ENCODE measurements around the gene SPATA4.
"Not testable (repeated sequence)": the region's sequence is repeated elsewhere in the genome, so short reads cannot be mapped to it uniquely, and the experiment has no call there.

The SPATA4 gene

GRCh38 chr4:176195184-176195978 lies at the start of gene SPATA4:
TSS of gene SPATA4 (minus strand) at chr4:176195585. CDS start at chr4:176195562, 23 bp downstream.
- peak; percentile 94 to 95 for DNase-seq

- no peak for DNase-seq
Observed at GRCh38 chr4:176242764-176243347, 47.5 kb upstream of the SPATA4 start.

- no peak for DNase-seq
Observed at GRCh38 chr4:176241703-176242102, 46.3 kb upstream of the SPATA4 start.

- DNase-seq = no peak
Observed at GRCh38 chr4:176238826-176239225, 43.4 kb upstream of the SPATA4 start.

- DNase-seq = no peak
Observed at GRCh38 chr4:176238157-176238610, 42.8 kb upstream of the SPATA4 start.

- no peak for DNase-seq
Observed at GRCh38 chr4:176236946-176237345, 41.6 kb upstream of the SPATA4 start.

GRCh38 chr4:176230836-176231235 lies 35.5 kb upstream of the SPATA4 start:
- no peak for DNase-seq

- DNase-seq = no peak
Observed at GRCh38 chr4:176229645-176230044, 34.3 kb upstream of the SPATA4 start.

- DNase-seq = no peak
Observed at GRCh38 chr4:176226736-176227135, 31.4 kb upstream of the SPATA4 start.

GRCh38 chr4:176223561-176223960 lies 28.2 kb upstream of the SPATA4 start:
- no peak for DNase-seq

GRCh38 chr4:176222149-176222548 lies 26.8 kb upstream of the SPATA4 start:
- DNase-seq = no peak

GRCh38 chr4:176217510-176217909 lies 22.1 kb upstream of the SPATA4 start:
- DNase-seq = no peak

GRCh38 chr4:176212351-176212750 lies 17.0 kb upstream of the SPATA4 start:
- not testable (repeated sequence) for DNase-seq

- DNase-seq = no peak
Observed at GRCh38 chr4:176210579-176211296, 15.4 kb upstream of the SPATA4 start.

GRCh38 chr4:176210101-176210500 lies 14.7 kb upstream of the SPATA4 start:
- no peak for DNase-seq

GRCh38 chr4:176209535-176209934 lies 14.2 kb upstream of the SPATA4 start:
- DNase-seq = no peak

- no peak for DNase-seq
Observed at GRCh38 chr4:176207839-176208238, 12.5 kb upstream of the SPATA4 start.

GRCh38 chr4:176205299-176205698 lies 9.9 kb upstream of the SPATA4 start:
- DNase-seq = no peak

- DNase-seq = no peak
Observed at GRCh38 chr4:176198316-176198903, 3.0 kb upstream of the SPATA4 start.

GRCh38 chr4:176193938-176194337 lies 1.4 kb downstream of the SPATA4 start:
- peak; percentile 44 to 53 for DNase-seq

- no peak for DNase-seq
Observed at GRCh38 chr4:176193126-176193525, 2.3 kb downstream of the SPATA4 start.

GRCh38 chr4:176191974-176192373 lies 3.4 kb downstream of the SPATA4 start:
- no peak for DNase-seq

Data from activated T-cell treated with anti-CD3 and anti-CD28 coated beads, Interleukin-2, amount 50 U/mL, for 48 hours (primary cell).